Measurements from ENCODE around the gene WSB1.

WSB1 gene

DNA sequence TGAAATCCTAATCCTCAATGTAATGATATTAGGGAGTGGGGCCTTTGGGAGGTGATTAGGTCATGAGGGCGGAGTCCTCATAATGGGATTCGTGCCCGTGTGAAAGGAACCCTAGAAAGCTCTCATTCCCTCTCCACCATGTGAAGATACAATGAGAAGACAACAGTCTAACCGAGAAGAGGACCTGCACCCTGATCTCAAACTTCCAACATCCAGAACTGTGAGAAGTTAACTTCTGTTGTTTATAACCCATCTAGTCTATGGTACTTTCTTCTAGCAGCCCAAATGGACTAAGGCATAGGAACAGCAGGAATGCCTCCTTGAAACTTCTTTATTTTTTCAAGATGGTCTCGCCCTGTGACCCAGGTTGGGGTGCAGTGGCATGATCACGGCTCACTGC is 24.7 kb downstream of the WSB1 start:
- no peaks in the 10 kb centered on the region for H3K27me3 ChIP-seq
- no peaks in the 10 kb centered on the region for H3K9me3 ChIP-seq (replicated peaks in 1 of 11)
- peak overlapping the region in 2 of 11 experiments; percentile 2 to 44; a peak in 1 of 22 replicates for H3K4me2 ChIP-seq
- H3K9ac ChIP-seq, result no peak overlapping the region
- peaks cover 57 to 68% (median 61%) of the 10 kb centered on the region in 11 experiments for H3K36me3 ChIP-seq
- no peak overlapping the region for H3K27ac ChIP-seq
- H3K4me1 ChIP-seq, result peaks cover 0 to 77% (median 7%) of the 10 kb centered on the region in 10 experiments; a peak in 10 of 20 replicates
- H3K4me3 ChIP-seq, result no peak overlapping the region
- peaks cover 0 to 70% (median 8%) of the 10 kb centered on the region in 11 experiments; a peak in 10 of 22 replicates for H4K20me1 ChIP-seq
- TF ChIP-seq Cebpa-rat (IDR thresholded peaks at IDR 0.05), result no peak

DNA sequence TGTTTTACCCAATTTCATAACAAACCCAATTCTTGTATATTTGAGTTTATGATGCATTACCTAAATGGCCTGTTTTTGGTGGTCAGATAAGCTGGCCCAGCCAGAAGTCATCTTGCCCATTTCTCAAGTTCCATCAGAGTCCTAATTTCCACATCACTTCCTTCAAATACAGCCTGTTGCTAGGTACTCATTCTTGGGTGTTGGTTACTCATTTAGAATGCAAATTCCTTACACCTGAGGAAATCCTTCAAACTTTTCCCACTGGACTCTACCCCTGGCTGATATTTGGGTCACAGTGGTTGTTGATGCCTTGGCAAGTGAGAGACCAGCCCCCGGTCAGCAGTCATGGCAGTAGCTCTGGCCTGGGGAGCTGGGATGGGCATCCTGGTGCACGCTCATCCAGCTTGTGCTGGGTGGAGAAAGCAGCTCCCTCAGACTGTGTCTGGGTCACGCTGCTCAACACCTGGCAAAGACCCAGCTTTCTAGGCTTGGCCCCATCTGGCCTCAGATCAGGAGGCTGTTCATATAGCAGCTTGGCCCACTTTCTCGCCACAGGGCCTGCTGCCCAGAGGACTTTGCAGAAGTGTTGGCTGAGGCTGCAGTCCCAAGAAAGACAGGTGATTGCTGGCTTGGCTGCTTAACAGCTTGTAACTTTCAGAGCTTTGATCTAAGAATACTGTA is 25.8 kb downstream of the WSB1 start:
- peak overlapping the region in 2 of 11 experiments; percentile 14 to 24; a peak in 2 of 22 replicates for H3K27ac ChIP-seq
- H3K4me3 ChIP-seq, result no peak overlapping the region
- TF ChIP-seq Cebpa-rat (IDR thresholded peaks at IDR 0.05), result no peak

DNA sequence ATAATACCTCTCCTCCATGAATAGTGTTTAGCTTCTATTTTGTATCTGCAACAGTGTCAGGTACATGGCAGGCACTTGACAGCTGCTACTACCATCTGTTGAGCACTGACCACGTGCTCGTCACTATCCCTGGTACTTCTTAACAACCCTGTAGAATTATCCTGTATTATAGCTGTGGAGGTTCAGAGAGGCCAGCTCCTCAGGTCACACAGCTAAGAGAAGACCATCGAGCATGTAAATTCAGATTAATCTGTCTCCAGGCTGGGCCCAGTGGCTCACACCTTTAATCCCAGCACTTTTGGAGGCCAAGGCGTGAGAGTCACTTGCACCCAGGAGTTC is 26.3 kb downstream of the WSB1 start:
- Histone ChIP-seq H3K36me3 (peaks cover 41 to 52% (median 45%) of the 10 kb centered on the region in 11 experiments), H3K27me3 (no peaks in the 10 kb centered on the region), H4K20me1 (peaks cover 0 to 61% (median 8%) of the 10 kb centered on the region in 11 experiments; a peak in 9 of 22 replicates), H3K27ac (peak overlapping the region in 2 of 11 experiments; percentile 14 to 24; a peak in 2 of 22 replicates), H3K9me3 (replicated peaks in 1 of 11) (no peaks in the 10 kb centered on the region), H3K4me1 (peaks cover 0 to 90% (median 8%) of the 10 kb centered on the region in 10 experiments; a peak in 10 of 20 replicates), H3K4me2 (peak overlapping the region in 2 of 11 experiments; percentile 10 to 44; a peak in 3 of 22 replicates), H3K9ac (peak overlapping the region in 1 of 11 experiments; percentile 21; a peak in 1 of 22 replicates), H3K4me3 (no peak overlapping the region)
- TF ChIP-seq Cebpa-rat (IDR thresholded peaks at IDR 0.05), result no peak

More for the DNA sequence above, 25.8 kb downstream of the WSB1 start:
- Histone ChIP-seq H4K20me1 (peaks cover 0 to 65% (median 8%) of the 10 kb centered on the region in 11 experiments; a peak in 9 of 22 replicates), H3K4me2 (peak overlapping the region in 2 of 11 experiments; percentile 10 to 44; a peak in 4 of 22 replicates), H3K9me3 (replicated peaks in 1 of 11) (no peaks in the 10 kb centered on the region), H3K36me3 (peaks cover 46 to 57% (median 51%) of the 10 kb centered on the region in 11 experiments), H3K27me3 (no peaks in the 10 kb centered on the region), H3K9ac (peak overlapping the region in 1 of 11 experiments; percentile 21; a peak in 1 of 22 replicates), H3K4me1 (peaks cover 0 to 87% (median 8%) of the 10 kb centered on the region in 10 experiments; a peak in 10 of 20 replicates)

DNA sequence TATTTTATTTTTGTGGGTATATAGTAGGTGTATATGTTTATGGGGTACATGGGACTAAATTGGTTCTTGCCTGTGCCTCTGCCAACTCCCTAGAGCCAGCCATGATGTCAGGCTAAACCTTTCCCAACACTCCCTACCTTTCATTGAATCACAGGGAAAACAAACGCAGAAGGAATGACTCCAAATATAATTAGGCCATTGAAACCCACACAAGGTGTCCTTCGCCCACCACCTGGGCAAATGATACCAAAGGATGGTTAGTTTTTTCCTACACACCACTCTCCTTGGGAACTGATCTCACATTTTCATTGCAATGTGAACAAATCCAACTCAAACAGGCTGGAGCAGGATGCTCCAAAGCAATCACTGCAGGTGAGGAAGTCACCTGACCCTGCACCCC is 27.5 kb downstream of the WSB1 start:
- H3K4me1 ChIP-seq, result peaks cover 0 to 83% (median 8%) of the 10 kb centered on the region in 10 experiments; a peak in 10 of 20 replicates
- no peak overlapping the region for H3K9ac ChIP-seq
- peak overlapping the region in 2 of 11 experiments; percentile 64 to 76; a peak in 4 of 22 replicates for H3K4me2 ChIP-seq
- no peak overlapping the region for H3K4me3 ChIP-seq
- peaks cover 29 to 40% (median 34%) of the 10 kb centered on the region in 11 experiments for H3K36me3 ChIP-seq
- TF ChIP-seq Cebpa-rat (IDR thresholded peaks at IDR 0.05), result no peak
- H3K9me3 ChIP-seq (replicated peaks in 1 of 11), result no peaks in the 10 kb centered on the region
- peaks cover 0 to 51% (median 0%) of the 10 kb centered on the region in 11 experiments; a peak in 8 of 22 replicates for H4K20me1 ChIP-seq
- H3K27me3 ChIP-seq, result no peaks in the 10 kb centered on the region
- H3K27ac ChIP-seq, result no peak overlapping the region

DNA sequence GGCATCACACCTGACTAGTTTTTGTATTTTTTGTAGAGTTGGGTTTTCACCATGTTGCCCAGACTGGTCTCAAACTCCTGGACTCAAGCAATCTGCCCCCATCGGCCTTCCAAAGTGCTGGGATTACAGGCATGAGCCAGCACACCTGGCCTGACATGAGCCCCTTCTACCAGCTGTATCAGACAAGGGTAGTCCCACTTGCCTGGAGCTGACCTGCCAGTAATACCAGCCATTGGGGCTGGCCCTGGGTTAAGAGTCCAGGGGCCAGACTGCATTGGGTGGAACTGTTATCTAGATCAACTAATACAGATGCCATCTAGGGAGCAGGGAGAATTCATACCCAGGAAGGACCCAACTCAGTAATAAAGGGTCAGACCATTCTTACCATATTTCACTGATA is 28.1 kb downstream of the WSB1 start:
- H3K4me1 ChIP-seq, result peaks cover 0 to 80% (median 8%) of the 10 kb centered on the region in 10 experiments; a peak in 10 of 20 replicates
- H3K27ac ChIP-seq, result peak overlapping the region in 1 of 11 experiments; percentile 58; a peak in 2 of 22 replicates
- peak overlapping the region in 3 of 11 experiments; percentile 29 to 76 (median 64); a peak in 4 of 22 replicates for H3K4me2 ChIP-seq
- no peak for TF ChIP-seq Cebpa-rat (IDR thresholded peaks at IDR 0.05)
- H4K20me1 ChIP-seq, result peaks cover 0 to 47% (median 0%) of the 10 kb centered on the region in 11 experiments; a peak in 7 of 22 replicates
- H3K9me3 ChIP-seq (replicated peaks in 1 of 11), result peaks cover 0 to 3% (median 0%) of the 10 kb centered on the region in 11 experiments; a peak in 2 of 22 replicates
- peaks cover 23 to 34% (median 27%) of the 10 kb centered on the region in 11 experiments for H3K36me3 ChIP-seq
- no peaks in the 10 kb centered on the region for H3K27me3 ChIP-seq
- H3K9ac ChIP-seq, result no peak overlapping the region; a peak in 1 of 22 replicates
- H3K4me3 ChIP-seq, result no peak overlapping the region

DNA sequence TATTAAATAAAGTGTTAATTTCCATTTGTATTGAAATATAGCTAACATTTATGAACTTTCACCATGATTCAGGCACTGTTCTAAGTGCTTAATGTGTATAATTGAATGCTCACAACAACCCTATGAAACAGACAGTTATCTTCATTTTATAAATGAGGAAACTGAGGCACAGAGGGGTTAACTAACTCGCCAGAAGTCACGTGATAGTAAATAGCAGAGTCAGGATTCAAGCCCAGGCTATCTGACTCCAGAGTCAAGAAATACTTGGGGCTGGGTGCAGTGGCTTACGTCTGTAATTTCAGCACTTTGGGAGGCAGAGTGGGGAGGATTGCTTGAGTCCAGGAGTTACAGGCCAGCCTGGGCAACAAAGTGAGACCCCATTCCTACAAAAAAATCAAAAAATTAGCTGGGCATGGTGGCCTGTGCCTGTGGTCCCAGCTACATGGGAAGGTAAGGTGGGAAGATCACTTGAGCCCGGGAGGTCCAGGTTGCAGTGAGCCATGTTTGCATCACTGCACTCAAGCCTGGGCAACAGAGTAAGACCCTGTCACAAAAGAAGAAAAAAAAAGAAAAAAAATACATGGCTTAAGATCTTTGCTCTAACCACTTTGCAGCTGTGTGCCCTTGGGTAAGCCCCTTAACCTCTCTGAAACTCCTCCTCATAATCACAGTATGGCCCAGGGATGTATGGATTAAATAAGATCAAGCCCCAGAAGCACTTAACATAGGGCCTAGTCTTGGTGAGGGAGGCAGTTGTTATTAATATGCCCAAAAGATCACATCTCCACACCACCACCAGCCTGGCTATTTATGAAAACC is 29.0 kb downstream of the WSB1 start:
- peaks cover 14 to 25% (median 19%) of the 10 kb centered on the region in 11 experiments; a peak in 20 of 22 replicates for H3K36me3 ChIP-seq

DNA sequence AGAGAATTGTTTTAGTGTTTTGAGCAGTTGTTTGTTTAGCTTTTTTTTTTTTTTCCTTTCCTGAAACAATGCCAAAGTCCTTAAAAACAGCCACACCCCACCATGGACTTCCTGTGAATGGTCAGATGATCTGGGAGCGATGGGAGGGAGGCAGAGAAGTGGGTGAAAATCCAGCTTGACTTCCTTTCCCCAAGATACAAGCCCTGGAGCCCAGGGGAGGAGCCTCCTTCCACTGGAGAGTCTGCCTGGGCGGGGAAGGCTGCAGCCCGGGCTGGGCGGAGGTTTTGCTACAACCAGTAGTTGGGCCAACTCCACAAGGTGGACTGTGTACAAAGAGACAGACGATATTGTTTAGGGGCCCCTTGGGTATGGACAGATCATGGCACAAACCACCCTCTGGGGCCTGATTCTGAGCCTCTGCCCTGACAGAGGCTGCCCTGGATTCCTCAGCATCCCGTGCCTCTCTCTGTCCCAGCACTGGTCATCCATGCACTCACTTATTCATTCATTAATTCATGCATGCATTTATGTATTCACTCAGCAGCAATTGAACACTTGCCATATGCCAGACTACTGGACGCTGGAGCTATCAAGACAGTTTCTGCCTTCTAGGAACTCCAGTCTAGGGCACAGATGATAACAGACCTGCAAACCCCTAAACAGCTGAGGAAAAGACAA is 29.8 kb downstream of the WSB1 start:
- H3K4me1 ChIP-seq, result peaks cover 0 to 68% (median 8%) of the 10 kb centered on the region in 10 experiments; a peak in 10 of 20 replicates
- peak overlapping the region in 2 of 11 experiments; percentile 14 to 55; a peak in 2 of 22 replicates for H3K9ac ChIP-seq
- peaks cover 0 to 31% (median 0%) of the 10 kb centered on the region in 11 experiments; a peak in 7 of 22 replicates for H4K20me1 ChIP-seq
- peak overlapping the region in 5 of 11 experiments; percentile 28 to 76 (median 64); a peak in 9 of 22 replicates for H3K4me2 ChIP-seq
- peaks cover 6 to 17% (median 11%) of the 10 kb centered on the region in 11 experiments; a peak in 18 of 22 replicates for H3K36me3 ChIP-seq
- peaks cover 0 to 8% (median 0%) of the 10 kb centered on the region in 11 experiments; a peak in 3 of 22 replicates for H3K9me3 ChIP-seq (replicated peaks in 1 of 11)
- no peak for TF ChIP-seq Cebpa-rat (IDR thresholded peaks at IDR 0.05)
- H3K27ac ChIP-seq, result peak overlapping the region in 3 of 11 experiments; percentile 45 to 61 (median 58); a peak in 4 of 22 replicates
- no peak overlapping the region for H3K4me3 ChIP-seq
- H3K27me3 ChIP-seq, result no peaks in the 10 kb centered on the region

More for the DNA sequence above, 29.0 kb downstream of the WSB1 start:
- Histone ChIP-seq H3K27ac (peak overlapping the region in 3 of 11 experiments; percentile 45 to 61 (median 58); a peak in 5 of 22 replicates), H3K4me1 (peaks cover 0 to 76% (median 8%) of the 10 kb centered on the region in 10 experiments; a peak in 10 of 20 replicates), H3K9me3 (replicated peaks in 1 of 11) (peaks cover 0 to 8% (median 0%) of the 10 kb centered on the region in 11 experiments; a peak in 3 of 22 replicates), H3K9ac (peak overlapping the region in 3 of 11 experiments; percentile 14 to 55 (median 18); a peak in 3 of 22 replicates), H3K4me3 (no peak overlapping the region), H3K27me3 (no peaks in the 10 kb centered on the region), H3K4me2 (peak overlapping the region in 5 of 11 experiments; percentile 28 to 76 (median 64); a peak in 9 of 22 replicates), H4K20me1 (peaks cover 0 to 39% (median 0%) of the 10 kb centered on the region in 11 experiments; a peak in 7 of 22 replicates)
- TF ChIP-seq Cebpa-rat (IDR thresholded peaks at IDR 0.05), result no peak
